ENCODE data around the gene PAX7. TPM values are rescaled to one million over a fixed set of nuclear protein-coding genes. Genes with fewer than 3 reads are reported as not detected.

The PAX7 gene
- total and polyA plus RNA-seq, 2 donors (not counting 3 experiments of a cell fraction or from before 2014, with no cell fraction given): not detected

DNA sequence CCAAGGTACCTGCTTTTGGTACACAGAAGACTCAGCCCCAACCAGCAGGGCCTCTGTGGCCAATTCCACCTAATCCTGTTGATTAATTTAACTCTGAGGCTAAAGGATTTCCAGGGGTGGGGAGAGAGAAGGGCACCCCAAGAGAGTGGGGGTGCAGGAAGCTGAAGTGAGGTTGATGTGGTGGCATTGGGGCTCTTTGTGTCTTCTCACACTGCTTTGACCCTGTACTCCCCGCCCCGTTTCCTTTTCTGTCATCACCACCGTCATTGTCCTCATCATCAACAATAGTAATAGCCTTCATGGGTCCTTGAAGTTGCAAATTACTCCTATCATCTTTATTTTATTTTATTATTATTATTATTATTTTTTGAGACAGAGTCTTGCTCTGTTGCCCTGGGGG is 55.9 kb downstream of the PAX7 start:
- intact Hi-C loops (cut with micrococcal nuclease) (no loop called here), dilution Hi-C loops (cut with MboI; ENCODE audit: extremely low pct_ligation_motif_present, low sequenced_read_pairs) (no loop called here)
- TF ChIP-seq, protein P1, sequence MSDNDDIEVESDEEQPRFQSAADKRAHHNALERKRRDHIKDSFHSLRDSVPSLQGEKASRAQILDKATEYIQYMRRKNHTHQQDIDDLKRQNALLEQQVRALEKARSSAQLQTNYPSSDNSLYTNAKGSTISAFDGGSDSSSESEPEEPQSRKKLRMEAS (IDR thresholded peaks at IDR 0.05; ENCODE audit: insufficient read depth, insufficient read length): no peak
- TF ChIP-seq, protein P2, sequence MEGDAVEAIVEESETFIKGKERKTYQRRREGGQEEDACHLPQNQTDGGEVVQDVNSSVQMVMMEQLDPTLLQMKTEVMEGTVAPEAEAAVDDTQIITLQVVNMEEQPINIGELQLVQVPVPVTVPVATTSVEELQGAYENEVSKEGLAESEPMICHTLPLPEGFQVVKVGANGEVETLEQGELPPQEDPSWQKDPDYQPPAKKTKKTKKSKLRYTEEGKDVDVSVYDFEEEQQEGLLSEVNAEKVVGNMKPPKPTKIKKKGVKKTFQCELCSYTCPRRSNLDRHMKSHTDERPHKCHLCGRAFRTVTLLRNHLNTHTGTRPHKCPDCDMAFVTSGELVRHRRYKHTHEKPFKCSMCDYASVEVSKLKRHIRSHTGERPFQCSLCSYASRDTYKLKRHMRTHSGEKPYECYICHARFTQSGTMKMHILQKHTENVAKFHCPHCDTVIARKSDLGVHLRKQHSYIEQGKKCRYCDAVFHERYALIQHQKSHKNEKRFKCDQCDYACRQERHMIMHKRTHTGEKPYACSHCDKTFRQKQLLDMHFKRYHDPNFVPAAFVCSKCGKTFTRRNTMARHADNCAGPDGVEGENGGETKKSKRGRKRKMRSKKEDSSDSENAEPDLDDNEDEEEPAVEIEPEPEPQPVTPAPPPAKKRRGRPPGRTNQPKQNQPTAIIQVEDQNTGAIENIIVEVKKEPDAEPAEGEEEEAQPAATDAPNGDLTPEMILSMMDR (IDR thresholded peaks at IDR 0.05; ENCODE audit: extremely low read depth in 1 of 2, insufficient read depth in 1 of 2, low read depth in 1 of 2, low read length in 2 of 2): no peak
- TF ChIP-seq MYC (IDR thresholded peaks at IDR 0.05; ENCODE audit: low read depth, low read length): no peak
- no peak for TF ChIP-seq POLR2A (IDR thresholded peaks at IDR 0.05; ENCODE audit: low read depth, low read length)
- no peak for TF ChIP-seq GATA2 (IDR thresholded peaks at IDR 0.05; ENCODE audit: insufficient read depth, insufficient read length, low read depth, low read length)
- TF ChIP-seq JUN (IDR thresholded peaks at IDR 0.05; ENCODE audit: borderline replicate concordance, insufficient read depth, insufficient read length, low read depth): no peak
- TF ChIP-seq EZH2 (IDR thresholded peaks at IDR 0.05; ENCODE audit: borderline replicate concordance, low read depth, low read length, severe bottlenecking): no peak
- no peak for TF ChIP-seq FOS (IDR thresholded peaks at IDR 0.05; ENCODE audit: borderline replicate concordance, insufficient read depth, low read length)
- no peak for TF ChIP-seq POLR2AphosphoS5 (IDR thresholded peaks at IDR 0.05; ENCODE audit: insufficient read depth, low read depth, low read length)
- BruUV-seq (replicated peaks): no TSS peak
- CTCF ChIA-PET: no interaction called here
- no peaks in the 10 kb centered on the region for H3K36me3 ChIP-seq (ENCODE audit: control insufficient read depth in 2 of 2, extremely low read depth in 1 of 2, insufficient read depth in 2 of 2, low read length in 2 of 2)
- no peak overlapping the region for H2AFZ ChIP-seq (ENCODE audit: low read depth, low read length)
- H3K9me1 ChIP-seq (replicated peaks; ENCODE audit: control insufficient read depth, extremely low read depth, insufficient read depth, low read length): no peaks in the 10 kb centered on the region
- H3K9me3 ChIP-seq (replicated peaks; ENCODE audit: control insufficient read depth, insufficient read depth, low read length): no peaks in the 10 kb centered on the region
- FAIRE-seq: no peak
- H3K9ac ChIP-seq (replicated peaks; ENCODE audit: extremely low read depth, insufficient read depth, low read length): no peak overlapping the region
- no peaks in the 10 kb centered on the region for H3K27me3 ChIP-seq (ENCODE audit: control insufficient read depth in 2 of 2, insufficient read depth in 2 of 2, low read length in 2 of 2)
- DNase-seq (ENCODE audit: low read depth, low spot score): no peak
- H3K27ac ChIP-seq (ENCODE audit: insufficient read depth, low read depth, low read length): no peak overlapping the region
- H4K20me1 ChIP-seq (replicated peaks; ENCODE audit: control insufficient read depth, extremely low read depth, insufficient read depth, low read length): no peaks in the 10 kb centered on the region
- no peaks in the 10 kb centered on the region for H3K79me2 ChIP-seq (ENCODE audit: control insufficient read depth, insufficient read depth, low read length)
- no peak overlapping the region for H3K4me3 ChIP-seq (replicated peaks in 1 of 3; ENCODE audit: insufficient read depth in 1 of 3, low read depth in 1 of 3, low read length in 3 of 3)
- no peak overlapping the region for H3K4me2 ChIP-seq (ENCODE audit: insufficient read depth, low read length)
- no peaks in the 10 kb centered on the region for H3K4me1 ChIP-seq (ENCODE audit: control insufficient read depth, extremely low read depth, insufficient read depth, low read length)
- POLR2A ChIA-PET: no interaction called here
